Transverse colon (tissue), 4 donors: ENCODE results near the gene PHF10. TPM values are rescaled to one million over a fixed set of nuclear protein-coding genes. Genes with fewer than 3 reads are reported as not detected.

Source experiments
- DNase-seq: peaks from one replicate; pipeline ENCODE4 v3.0.0-alpha.2; 2019
- H3K27ac ChIP-seq, 4 donors: fragments of 200-600 bp; sonication (generic); 2 replicates each; pipeline ENCODE4 v1.5.1; 2016 to 2018; ENCODE audit warnings: inconsistent platforms in 4 of 4
- H3K27me3 ChIP-seq: fragments of 200-600 bp; sonication (generic); 2 replicates; pipeline ENCODE4 v1.5.1; 2017; ENCODE audit warnings: inconsistent platforms
- H3K36me3 ChIP-seq, 4 donors: fragments of 200-600 bp; sonication (generic); 2 replicates each; pipeline ENCODE4 v1.5.1; 2017 to 2019; ENCODE audit warnings: inconsistent platforms in 4 of 4
- H3K4me1 ChIP-seq, 4 donors: fragments of 200-600 bp; sonication (generic); 2 replicates each; pipeline ENCODE4 v1.5.1; 2017 to 2020; ENCODE audit warnings: inconsistent platforms in 4 of 4
- H3K4me3 ChIP-seq, 4 donors: fragments of 200-600 bp; sonication (generic); 1 replicate in 1 of 4; 2 replicates in 3 of 4; pipeline versions ENCODE4 v1.5.1 to v1.6.1; 2017 to 2019; ENCODE audit warnings: inconsistent platforms in 4 of 4
- H3K9me3 ChIP-seq, 2 donors: fragments of 200-600 bp; sonication (generic); 2 replicates each; pipeline ENCODE4 v1.5.1; 2017 to 2019; ENCODE audit warnings: inconsistent platforms in 2 of 2
- EP300 ChIP-seq: sonication (generic); formaldehyde crosslinking; IDR thresholded peaks from one replicate; pipeline ENCODE4 v1.6.1; 2017; ENCODE audit warnings: antibody characterized with exemption, low read depth
- POLR2A ChIP-seq: fragments of 450-650 bp; IDR thresholded peaks from one replicate; pipeline ENCODE4 v1.6.1; 2016; ENCODE audit warnings: antibody characterized with exemption, mild to moderate bottlenecking, moderate library complexity
- POLR2AphosphoS5 ChIP-seq, 3 donors: sonication (generic); formaldehyde crosslinking; IDR thresholded peaks; one replicate each; pipeline ENCODE4 v1.6.1; 2016; ENCODE audit warnings: antibody characterized with exemption in 3 of 3
- WGBS, 2 donors: methylation state at CpG; one replicate each; pipeline ENCODE4 v1.1.5; 2018; ENCODE audit warnings: low coverage in 1 of 2; 5-methylcytosine and 5-hydroxymethylcytosine counted together
- in situ Hi-C, 4 donors: fragments of 200-750 bp; cut with MboI; loops; one replicate each; pipeline versions ENCODE4 v1.15.0 to v1.15.1; 2017; ENCODE audit warnings: low sequenced_read_pairs in 3 of 4, low pct_ligation_motif_present in 1 of 4, low pct_unique_long_range_greater_than_20kb in 1 of 4
- intact Hi-C: fragments of 100-400 bp; cut with DNase I; formaldehyde crosslinking; loops from one replicate; pipeline ENCODE4 v1.15.1; 2023; ENCODE audit warnings: low total_unique reads
- total RNA-seq, 4 donors: library from RNA; depleted of rRNA; stranded (reverse); fragments of >200 nt; gene quantifications; one replicate each; pipeline ENCODE4 v1.1.0, GENCODE V29; 2016
- TF ChIP-seq, protein P1 (sequence below), 5 experiments: fragments of 200-600 bp in 3 of 5; fragments of 450-650 bp in 2 of 5; sonication (generic) in 3 of 5; IDR thresholded peaks; 1 replicate in 2 of 5; 2 replicates in 3 of 5; pipeline ENCODE4 v1.5.1; 2016 to 2017; ENCODE audit warnings: antibody characterized with exemption in 5 of 5, inconsistent platforms in 3 of 5, mild to moderate bottlenecking in 2 of 5, moderate library complexity in 1 of 5

PHF10 gene
- total RNA-seq, 4 donors from 2014 or later = 21.3 to 49.9 (median 25.3) TPM

DNA sequence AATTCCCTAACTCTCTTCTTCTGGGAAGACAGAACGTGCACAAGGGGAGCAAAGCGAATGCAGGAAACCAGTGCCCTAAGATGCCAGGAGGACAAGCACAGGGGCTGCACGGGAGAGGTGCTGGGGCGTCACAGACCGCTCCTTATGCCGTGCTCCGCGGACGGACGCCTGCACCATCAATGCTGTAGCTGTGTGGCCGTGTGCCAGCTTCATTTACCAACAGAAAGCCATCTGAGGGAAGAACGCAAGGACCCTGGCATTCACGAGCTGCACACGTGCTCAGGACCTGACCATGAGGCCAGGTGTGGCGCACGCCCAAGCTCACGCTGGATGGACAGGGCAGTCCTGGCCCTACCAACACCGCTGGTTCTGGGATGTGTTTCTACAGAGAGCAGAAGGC, 57.9 kb downstream of the PHF10 start:
- no peak for DNase-seq
- Histone ChIP-seq H3K4me1 (no peaks in the 10 kb centered on the region), H3K36me3 (peaks cover 0 to 1% (median 0%) of the 10 kb centered on the region in 4 donors), H3K9me3 (no peaks in the 10 kb centered on the region), H3K27ac (no peak overlapping the region), H3K4me3 (no peak overlapping the region), H3K27me3 (no peaks in the 10 kb centered on the region)
- in situ Hi-C loops = no loop called here
- TF ChIP-seq POLR2A (no peak), POLR2AphosphoS5 (IDR thresholded peaks at IDR 0.05) (no peak), EP300 (no peak)
- TF ChIP-seq, protein P1, sequence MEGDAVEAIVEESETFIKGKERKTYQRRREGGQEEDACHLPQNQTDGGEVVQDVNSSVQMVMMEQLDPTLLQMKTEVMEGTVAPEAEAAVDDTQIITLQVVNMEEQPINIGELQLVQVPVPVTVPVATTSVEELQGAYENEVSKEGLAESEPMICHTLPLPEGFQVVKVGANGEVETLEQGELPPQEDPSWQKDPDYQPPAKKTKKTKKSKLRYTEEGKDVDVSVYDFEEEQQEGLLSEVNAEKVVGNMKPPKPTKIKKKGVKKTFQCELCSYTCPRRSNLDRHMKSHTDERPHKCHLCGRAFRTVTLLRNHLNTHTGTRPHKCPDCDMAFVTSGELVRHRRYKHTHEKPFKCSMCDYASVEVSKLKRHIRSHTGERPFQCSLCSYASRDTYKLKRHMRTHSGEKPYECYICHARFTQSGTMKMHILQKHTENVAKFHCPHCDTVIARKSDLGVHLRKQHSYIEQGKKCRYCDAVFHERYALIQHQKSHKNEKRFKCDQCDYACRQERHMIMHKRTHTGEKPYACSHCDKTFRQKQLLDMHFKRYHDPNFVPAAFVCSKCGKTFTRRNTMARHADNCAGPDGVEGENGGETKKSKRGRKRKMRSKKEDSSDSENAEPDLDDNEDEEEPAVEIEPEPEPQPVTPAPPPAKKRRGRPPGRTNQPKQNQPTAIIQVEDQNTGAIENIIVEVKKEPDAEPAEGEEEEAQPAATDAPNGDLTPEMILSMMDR (IDR thresholded peaks at IDR 0.05) = no peak
- WGBS, 2 donors = 95 to 100% methylated on average over 2 to 18 of the region's 18 CpGs
- intact Hi-C loops = no loop called here

- Histone ChIP-seq H3K9me3 (no peaks in the 10 kb centered on the region), H3K4me3 (no peak overlapping the region), H3K27ac (no peak overlapping the region), H3K27me3 (no peaks in the 10 kb centered on the region), H3K36me3 (peaks cover 0 to 1% (median 0%) of the 10 kb centered on the region in 4 donors), H3K4me1 (no peaks in the 10 kb centered on the region)
- TF ChIP-seq EP300 (no peak), POLR2A (no peak), POLR2AphosphoS5 (IDR thresholded peaks at IDR 0.05) (no peak)
- TF ChIP-seq, protein P1 (IDR thresholded peaks at IDR 0.05) = no peak
- WGBS, 2 donors = 86 to 93% methylated on average over 6 to 9 of the region's 9 CpGs
- in situ Hi-C loops = no loop called here
- DNase-seq = no peak
- intact Hi-C loops = no loop called here
Measured at GRCh38 chr6:169665289-169665688, 59.0 kb downstream of the PHF10 start.

DNA sequence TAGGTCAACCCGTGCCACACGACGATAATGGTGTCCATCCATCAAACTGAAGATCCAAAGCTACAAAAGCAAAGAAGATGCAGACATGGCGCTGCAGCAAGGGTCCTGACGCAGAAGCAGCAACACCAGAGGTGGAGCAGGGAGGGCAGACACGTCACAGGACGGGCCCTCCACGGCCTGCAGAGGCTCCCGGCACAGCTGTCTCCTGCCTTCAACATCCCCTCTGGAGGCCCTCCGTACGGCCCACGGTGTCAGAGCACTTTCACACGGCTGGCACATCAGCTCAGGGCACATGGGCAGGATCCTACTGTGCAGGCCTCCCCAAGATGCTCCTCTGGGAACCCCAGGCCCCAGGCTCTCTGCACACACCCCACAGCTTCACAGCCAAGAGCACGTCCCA, 60.1 kb downstream of the PHF10 start:
- WGBS, 2 donors = 80 to 95% methylated on average over 1 to 14 of the region's 14 CpGs
- no peaks in the 10 kb centered on the region for H3K9me3 ChIP-seq
- intact Hi-C loops = no loop called here
- in situ Hi-C loops = no loop called here
- no peak overlapping the region for H3K27ac ChIP-seq
- no peaks in the 10 kb centered on the region for H3K4me1 ChIP-seq
- no peak for DNase-seq
- H3K27me3 ChIP-seq = no peaks in the 10 kb centered on the region
- H3K4me3 ChIP-seq = no peak overlapping the region
- peaks cover 0 to 1% (median 0%) of the 10 kb centered on the region in 4 donors for H3K36me3 ChIP-seq
- TF ChIP-seq POLR2AphosphoS5 (IDR thresholded peaks at IDR 0.05) (no peak), EP300 (no peak), POLR2A (no peak)
- TF ChIP-seq, protein P1 (IDR thresholded peaks at IDR 0.05) = no peak

- in situ Hi-C loops = no loop called here
- WGBS, 2 donors = 89 to 94% methylated on average over 3 to 8 of the region's 8 CpGs
Measured at GRCh38 chr6:169663468-169663867, 60.8 kb downstream of the PHF10 start.

More at GRCh38 chr6:169663468-169663867, 60.8 kb downstream of the PHF10 start:
- H3K27me3 ChIP-seq = no peaks in the 10 kb centered on the region
- H3K9me3 ChIP-seq = no peaks in the 10 kb centered on the region
- H3K36me3 ChIP-seq = no peaks in the 10 kb centered on the region
- intact Hi-C loops = no loop called here
- no peak overlapping the region for H3K27ac ChIP-seq
- TF ChIP-seq, protein P1 (IDR thresholded peaks at IDR 0.05) = no peak
- TF ChIP-seq POLR2AphosphoS5 (IDR thresholded peaks at IDR 0.05) (no peak), POLR2A (no peak), EP300 (no peak)
- DNase-seq = no peak
- no peak overlapping the region for H3K4me3 ChIP-seq
- H3K4me1 ChIP-seq = no peaks in the 10 kb centered on the region
